Measurements from ENCODE around the gene SEMA4D. TPM values are rescaled to one million over a fixed set of nuclear protein-coding genes. Genes with fewer than 3 reads are reported as not detected.

Gene SEMA4D
- total RNA-seq, 1 donor = 0.43 TPM

DNA sequence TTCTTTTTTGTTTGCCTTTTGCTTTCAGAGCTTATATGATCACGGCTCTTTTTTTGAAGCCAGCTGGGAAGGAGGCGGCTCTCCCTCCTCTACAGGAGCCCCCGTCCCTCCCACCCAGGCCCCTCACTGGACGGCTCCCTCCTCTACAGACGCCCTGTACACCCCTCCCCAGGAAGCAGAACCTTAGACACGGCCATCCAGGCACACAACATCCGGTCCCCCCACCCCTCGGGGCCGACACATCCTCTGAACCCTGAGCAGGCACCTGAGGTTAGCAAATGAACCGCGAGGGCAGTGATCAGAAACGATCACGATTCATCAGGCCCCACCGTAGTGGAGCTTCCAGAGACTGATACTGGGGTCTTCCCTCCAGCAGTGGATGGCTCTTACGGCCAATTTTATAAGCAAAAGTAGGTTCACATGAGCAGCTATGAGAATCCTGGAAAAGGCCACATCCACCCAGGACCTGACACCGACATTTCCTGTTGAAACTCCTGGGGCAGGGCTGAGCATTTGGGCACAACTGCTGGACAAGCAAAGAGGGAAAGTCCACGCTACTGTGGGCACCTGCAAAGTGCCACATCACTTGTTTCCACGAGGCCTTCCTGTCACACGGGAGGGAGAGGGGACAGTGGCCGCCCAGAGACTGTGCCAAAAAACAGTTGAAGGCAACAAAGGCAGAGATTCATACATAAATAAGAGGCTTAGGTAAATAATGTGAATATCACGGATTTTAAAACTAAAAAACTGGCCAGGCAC is 78.9 kb downstream of the SEMA4D start:
- no peak for DNase-seq (ENCODE audit: low read depth)
- H3K4me3 ChIP-seq (ENCODE audit: low read depth, low read length) = no peak overlapping the region
- no peak for TF ChIP-seq CTCF (IDR thresholded peaks at IDR 0.05; ENCODE audit: insufficient read depth, low read depth, low read length)

- H3K4me3 ChIP-seq (ENCODE audit: low read depth, low read length) = no peak overlapping the region
- DNase-seq (ENCODE audit: low read depth) = no peak
- TF ChIP-seq CTCF (IDR thresholded peaks at IDR 0.05; ENCODE audit: insufficient read depth, low read depth, low read length) = no peak
These were observed 79.5 kb downstream of the SEMA4D start for GRCh38 chr9:89418474-89418845.

- no peak for TF ChIP-seq CTCF (IDR thresholded peaks at IDR 0.05; ENCODE audit: insufficient read depth, low read depth, low read length)
- no peak overlapping the region for H3K4me3 ChIP-seq (ENCODE audit: low read depth, low read length)
- DNase-seq (ENCODE audit: low read depth) = no peak
These were observed 80.0 kb downstream of the SEMA4D start for GRCh38 chr9:89417832-89418473.

DNA sequence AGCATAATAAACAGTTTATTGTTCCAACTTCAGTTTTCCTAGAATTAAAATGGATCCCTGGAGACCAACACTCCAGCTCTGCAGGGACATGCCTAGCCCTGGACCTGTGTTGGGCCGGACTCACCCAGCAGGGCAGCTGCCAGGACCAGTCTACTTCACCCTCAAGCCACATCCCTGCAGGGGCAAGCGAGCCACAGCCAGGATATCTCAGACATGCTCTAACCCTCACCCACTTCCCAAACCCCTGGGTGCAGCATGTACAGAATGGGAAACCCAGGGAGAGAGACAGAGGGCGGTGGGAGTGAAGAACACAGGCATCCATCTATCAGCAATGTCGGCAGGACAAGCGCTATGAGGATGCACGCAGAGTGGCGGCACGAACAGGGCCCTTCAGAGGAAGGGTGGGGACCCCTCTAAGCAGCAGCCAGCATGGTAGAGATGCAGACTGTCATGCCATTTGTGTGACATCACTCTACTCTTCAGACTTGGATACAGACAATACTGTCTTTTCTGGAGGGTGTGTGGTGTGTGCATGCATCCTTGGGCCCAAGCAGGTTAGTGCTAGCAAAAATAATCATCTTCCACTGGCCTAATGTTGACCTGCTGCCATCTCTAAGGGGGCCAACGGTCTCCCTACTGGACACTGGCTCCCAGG is 83.1 kb downstream of the SEMA4D start:
- no peak for DNase-seq (ENCODE audit: low read depth)
- H3K4me3 ChIP-seq (ENCODE audit: low read depth, low read length) = no peak overlapping the region
- no peak for TF ChIP-seq CTCF (IDR thresholded peaks at IDR 0.05; ENCODE audit: insufficient read depth, low read depth, low read length)

- TF ChIP-seq CTCF (IDR thresholded peaks at IDR 0.05; ENCODE audit: insufficient read depth, low read depth, low read length) = no peak
- no peak for DNase-seq (ENCODE audit: low read depth)
- no peak overlapping the region for H3K4me3 ChIP-seq (ENCODE audit: low read depth, low read length)
These were observed 83.8 kb downstream of the SEMA4D start for GRCh38 chr9:89413963-89414638.

DNA sequence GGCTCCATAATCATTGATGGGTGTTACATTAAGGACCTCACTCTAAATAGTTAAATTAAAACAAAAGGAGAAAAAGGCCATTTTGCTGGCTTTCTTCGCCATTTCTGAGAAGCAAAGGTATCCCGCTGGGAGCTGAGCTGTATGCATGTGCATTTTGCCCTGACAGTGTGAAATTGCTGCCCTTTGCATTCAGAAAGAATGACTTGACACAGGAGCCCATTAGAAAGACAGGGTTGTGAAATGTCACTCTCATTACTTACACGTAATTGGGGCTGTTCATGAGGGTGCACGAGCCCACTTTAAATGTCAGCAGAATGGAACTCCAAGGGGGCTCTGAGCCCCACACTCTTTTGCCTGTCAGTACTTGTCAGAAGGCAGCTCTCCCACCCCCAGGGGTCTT is 85.0 kb downstream of the SEMA4D start:
- no peak for DNase-seq (ENCODE audit: low read depth)
- H3K4me3 ChIP-seq (ENCODE audit: low read depth, low read length) = no peak overlapping the region
- TF ChIP-seq CTCF (IDR thresholded peaks at IDR 0.05; ENCODE audit: insufficient read depth, low read depth, low read length) = no peak

Data from fibroblast of villous mesenchyme (primary cell).